Panc1 (cell line): ENCODE measurements around the gene LTF.

Source experiments
- POLR2AphosphoS5 ChIP-seq: IDR thresholded peaks from 2 replicates; pipeline ENCODE4 v1.6.1; 2012; ENCODE audit warnings: mild to moderate bottlenecking, low read depth, low read length, moderate library complexity
- SIN3A ChIP-seq: IDR thresholded peaks from 2 replicates; pipeline ENCODE4 v1.6.1; 2012; ENCODE audit warnings: low read depth, mild to moderate bottlenecking, low read length, moderate library complexity, borderline replicate concordance; ENCODE audit not compliant: insufficient read depth
- TCF7L2 ChIP-seq: IDR thresholded peaks from 2 replicates; pipeline ENCODE4 v1.6.1; 2011; ENCODE audit warnings: mild to moderate bottlenecking, low read depth, low read length, inconsistent platforms
- TF ChIP-seq, protein P1 (sequence below): fragments of 450-650 bp; IDR thresholded peaks from 2 replicates; pipeline ENCODE4 v1.5.1; 2017; ENCODE audit warnings: mild to moderate bottlenecking
- TF ChIP-seq, protein P2 (sequence below), 2 experiments: IDR thresholded peaks; 2 replicates each; pipeline ENCODE4 v1.6.1; 2011 to 2012; ENCODE audit warnings: low read depth in 2 of 2, control low read depth in 1 of 2, low read length in 1 of 2, mild to moderate bottlenecking in 1 of 2, moderate library complexity in 1 of 2; ENCODE audit not compliant: insufficient read depth in 1 of 2

DNA sequence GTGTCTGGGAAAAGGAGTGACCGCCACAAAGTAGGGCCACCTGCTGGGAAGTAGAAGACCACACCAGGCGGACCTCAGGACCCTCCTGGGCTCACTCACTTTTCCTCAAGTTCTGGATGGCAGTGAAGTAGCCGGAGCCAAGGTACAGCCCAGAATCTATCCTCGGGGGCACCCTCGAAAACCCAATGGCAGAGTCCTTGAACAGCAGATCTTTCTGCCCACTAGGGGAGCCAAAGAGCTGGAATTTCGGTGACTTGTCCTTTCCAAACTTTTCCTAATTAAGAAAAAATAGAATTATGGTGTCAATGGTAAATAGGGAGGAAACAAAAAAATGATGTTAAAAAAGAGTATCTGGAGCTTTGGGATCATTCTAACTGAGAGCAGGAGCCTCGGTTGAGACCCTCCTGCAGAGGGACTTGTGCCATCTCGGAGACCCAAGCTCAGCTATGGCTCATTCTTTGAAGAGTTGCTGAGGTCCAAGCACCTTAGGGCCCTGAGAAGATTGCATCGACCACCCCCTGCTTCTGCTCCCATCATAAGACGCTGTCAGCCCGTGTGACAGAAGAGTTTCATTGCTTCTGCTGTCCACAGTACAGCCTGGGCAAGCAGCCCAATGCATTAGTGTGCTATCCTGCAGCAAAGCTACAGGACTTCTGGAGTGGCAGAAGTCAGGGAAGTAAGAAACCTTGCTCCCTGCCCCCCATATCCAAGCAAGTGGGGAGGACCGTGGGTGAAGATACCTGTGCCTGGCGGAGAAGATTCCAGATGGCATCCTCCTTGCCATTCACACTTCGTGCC, 14.8 kb downstream of the LTF start:
- TF ChIP-seq, protein P1, sequence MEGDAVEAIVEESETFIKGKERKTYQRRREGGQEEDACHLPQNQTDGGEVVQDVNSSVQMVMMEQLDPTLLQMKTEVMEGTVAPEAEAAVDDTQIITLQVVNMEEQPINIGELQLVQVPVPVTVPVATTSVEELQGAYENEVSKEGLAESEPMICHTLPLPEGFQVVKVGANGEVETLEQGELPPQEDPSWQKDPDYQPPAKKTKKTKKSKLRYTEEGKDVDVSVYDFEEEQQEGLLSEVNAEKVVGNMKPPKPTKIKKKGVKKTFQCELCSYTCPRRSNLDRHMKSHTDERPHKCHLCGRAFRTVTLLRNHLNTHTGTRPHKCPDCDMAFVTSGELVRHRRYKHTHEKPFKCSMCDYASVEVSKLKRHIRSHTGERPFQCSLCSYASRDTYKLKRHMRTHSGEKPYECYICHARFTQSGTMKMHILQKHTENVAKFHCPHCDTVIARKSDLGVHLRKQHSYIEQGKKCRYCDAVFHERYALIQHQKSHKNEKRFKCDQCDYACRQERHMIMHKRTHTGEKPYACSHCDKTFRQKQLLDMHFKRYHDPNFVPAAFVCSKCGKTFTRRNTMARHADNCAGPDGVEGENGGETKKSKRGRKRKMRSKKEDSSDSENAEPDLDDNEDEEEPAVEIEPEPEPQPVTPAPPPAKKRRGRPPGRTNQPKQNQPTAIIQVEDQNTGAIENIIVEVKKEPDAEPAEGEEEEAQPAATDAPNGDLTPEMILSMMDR: peak; percentile 78
- TF ChIP-seq POLR2AphosphoS5 (no peak), SIN3A (no peak), TCF7L2 (no peak)
- TF ChIP-seq, protein P2, sequence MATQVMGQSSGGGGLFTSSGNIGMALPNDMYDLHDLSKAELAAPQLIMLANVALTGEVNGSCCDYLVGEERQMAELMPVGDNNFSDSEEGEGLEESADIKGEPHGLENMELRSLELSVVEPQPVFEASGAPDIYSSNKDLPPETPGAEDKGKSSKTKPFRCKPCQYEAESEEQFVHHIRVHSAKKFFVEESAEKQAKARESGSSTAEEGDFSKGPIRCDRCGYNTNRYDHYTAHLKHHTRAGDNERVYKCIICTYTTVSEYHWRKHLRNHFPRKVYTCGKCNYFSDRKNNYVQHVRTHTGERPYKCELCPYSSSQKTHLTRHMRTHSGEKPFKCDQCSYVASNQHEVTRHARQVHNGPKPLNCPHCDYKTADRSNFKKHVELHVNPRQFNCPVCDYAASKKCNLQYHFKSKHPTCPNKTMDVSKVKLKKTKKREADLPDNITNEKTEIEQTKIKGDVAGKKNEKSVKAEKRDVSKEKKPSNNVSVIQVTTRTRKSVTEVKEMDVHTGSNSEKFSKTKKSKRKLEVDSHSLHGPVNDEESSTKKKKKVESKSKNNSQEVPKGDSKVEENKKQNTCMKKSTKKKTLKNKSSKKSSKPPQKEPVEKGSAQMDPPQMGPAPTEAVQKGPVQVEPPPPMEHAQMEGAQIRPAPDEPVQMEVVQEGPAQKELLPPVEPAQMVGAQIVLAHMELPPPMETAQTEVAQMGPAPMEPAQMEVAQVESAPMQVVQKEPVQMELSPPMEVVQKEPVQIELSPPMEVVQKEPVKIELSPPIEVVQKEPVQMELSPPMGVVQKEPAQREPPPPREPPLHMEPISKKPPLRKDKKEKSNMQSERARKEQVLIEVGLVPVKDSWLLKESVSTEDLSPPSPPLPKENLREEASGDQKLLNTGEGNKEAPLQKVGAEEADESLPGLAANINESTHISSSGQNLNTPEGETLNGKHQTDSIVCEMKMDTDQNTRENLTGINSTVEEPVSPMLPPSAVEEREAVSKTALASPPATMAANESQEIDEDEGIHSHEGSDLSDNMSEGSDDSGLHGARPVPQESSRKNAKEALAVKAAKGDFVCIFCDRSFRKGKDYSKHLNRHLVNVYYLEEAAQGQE (IDR thresholded peaks at IDR 0.05; ENCODE audit: insufficient read depth in 1 of 2, low read depth in 2 of 2, low read length in 1 of 2): no peak
